ENCODE results near the gene G6PC3. TPM values are rescaled to one million over a fixed set of nuclear protein-coding genes. Genes with fewer than 3 reads are reported as not detected.
A peak's percentile ranks its signal among the peaks of the same experiment; 100 is the strongest.
"Not testable (repeated sequence)": the region's sequence is repeated elsewhere in the genome, so short reads cannot be mapped to it uniquely, and the experiment has no call there.

The G6PC3 gene
- total and polyA plus RNA-seq, 9 donors = 16.1 to 43.8 (median 37.0) TPM

- Histone ChIP-seq H3K4me3 (ENCODE audit: low read length) (no peak overlapping the region), H3K27ac (ENCODE audit: low read length) (no peak overlapping the region), H3K36me3 (ENCODE audit: control insufficient read depth, insufficient read depth, low read length) (peaks cover 51% of the 10 kb centered on the region), H3K9me3 (replicated peaks; ENCODE audit: control insufficient read depth, low read depth, low read length) (no peaks in the 10 kb centered on the region), H3K27me3 (ENCODE audit: control insufficient read depth, insufficient read depth, low read length) (no peaks in the 10 kb centered on the region), H3K4me1 (ENCODE audit: control insufficient read depth, insufficient read depth, low read length) (peaks cover 2% of the 10 kb centered on the region)
- DNase-seq = no peak
- 63% methylated on average over 1 of the region's 3 CpGs for WGBS (ENCODE audit: insufficient coverage)
Observed at GRCh38 chr17:44033861-44034408, 36.6 kb upstream of the G6PC3 start.

- H3K27ac ChIP-seq (ENCODE audit: low read length); H3K4me1 ChIP-seq (ENCODE audit: control insufficient read depth, insufficient read depth, low read length); H3K27me3 ChIP-seq (ENCODE audit: control insufficient read depth, insufficient read depth, low read length); H3K9me3 ChIP-seq (replicated peaks; ENCODE audit: control insufficient read depth, low read depth, low read length); DNase-seq; H3K4me3 ChIP-seq (ENCODE audit: low read length): not testable (repeated sequence)
- peaks cover 44% of the 10 kb centered on the region for H3K36me3 ChIP-seq (ENCODE audit: control insufficient read depth, insufficient read depth, low read length)
- WGBS (ENCODE audit: insufficient coverage) = no CpG with 5 or more reads among the region's 3 CpGs
Observed at GRCh38 chr17:44034688-44035087, 35.8 kb upstream of the G6PC3 start.

- Histone ChIP-seq H3K27ac (ENCODE audit: low read length) (no peak overlapping the region), H3K9me3 (replicated peaks; ENCODE audit: control insufficient read depth, low read depth, low read length) (no peaks in the 10 kb centered on the region), H3K36me3 (ENCODE audit: control insufficient read depth, insufficient read depth, low read length) (peaks cover 33% of the 10 kb centered on the region)
Observed at GRCh38 chr17:44037471-44037870, 33.1 kb upstream of the G6PC3 start.

GRCh38 chr17:44038604-44039011 lies 31.9 kb upstream of the G6PC3 start:
- no peak overlapping the region for H3K4me3 ChIP-seq (ENCODE audit: low read length)
- H3K36me3 ChIP-seq (ENCODE audit: control insufficient read depth, insufficient read depth, low read length) = peaks cover 34% of the 10 kb centered on the region
- WGBS (ENCODE audit: insufficient coverage) = 100% methylated on average over 1 of the region's 3 CpGs
- H3K27me3 ChIP-seq (ENCODE audit: control insufficient read depth, insufficient read depth, low read length) = no peaks in the 10 kb centered on the region
- no peaks in the 10 kb centered on the region for H3K9me3 ChIP-seq (replicated peaks; ENCODE audit: control insufficient read depth, low read depth, low read length)
- H3K27ac ChIP-seq (ENCODE audit: low read length) = no peak overlapping the region
- peaks cover 12% of the 10 kb centered on the region for H3K4me1 ChIP-seq (ENCODE audit: control insufficient read depth, insufficient read depth, low read length)
- peak; percentile 51 for DNase-seq

More at GRCh38 chr17:44037471-44037870, 33.1 kb upstream of the G6PC3 start:
- H3K4me1 ChIP-seq (ENCODE audit: control insufficient read depth, insufficient read depth, low read length) = peaks cover 12% of the 10 kb centered on the region
- WGBS (ENCODE audit: insufficient coverage) = no CpG with 5 or more reads among the region's 2 CpGs
- H3K4me3 ChIP-seq (ENCODE audit: low read length) = no peak overlapping the region
- H3K27me3 ChIP-seq (ENCODE audit: control insufficient read depth, insufficient read depth, low read length) = no peaks in the 10 kb centered on the region
- no peak for DNase-seq

GRCh38 chr17:44039829-44040635 lies 30.5 kb upstream of the G6PC3 start:
- peak; percentile 22 for DNase-seq
- no peaks in the 10 kb centered on the region for H3K9me3 ChIP-seq (replicated peaks; ENCODE audit: control insufficient read depth, low read depth, low read length)
- H3K4me3 ChIP-seq (ENCODE audit: low read length) = no peak overlapping the region
- peaks cover 27% of the 10 kb centered on the region for H3K36me3 ChIP-seq (ENCODE audit: control insufficient read depth, insufficient read depth, low read length)
- peak overlapping the region; percentile 2 for H3K27ac ChIP-seq (ENCODE audit: low read length)
- WGBS (ENCODE audit: insufficient coverage) = 83% methylated on average over 1 of the region's 6 CpGs
- peaks cover 12% of the 10 kb centered on the region for H3K4me1 ChIP-seq (ENCODE audit: control insufficient read depth, insufficient read depth, low read length)
- no peaks in the 10 kb centered on the region for H3K27me3 ChIP-seq (ENCODE audit: control insufficient read depth, insufficient read depth, low read length)

DNA sequence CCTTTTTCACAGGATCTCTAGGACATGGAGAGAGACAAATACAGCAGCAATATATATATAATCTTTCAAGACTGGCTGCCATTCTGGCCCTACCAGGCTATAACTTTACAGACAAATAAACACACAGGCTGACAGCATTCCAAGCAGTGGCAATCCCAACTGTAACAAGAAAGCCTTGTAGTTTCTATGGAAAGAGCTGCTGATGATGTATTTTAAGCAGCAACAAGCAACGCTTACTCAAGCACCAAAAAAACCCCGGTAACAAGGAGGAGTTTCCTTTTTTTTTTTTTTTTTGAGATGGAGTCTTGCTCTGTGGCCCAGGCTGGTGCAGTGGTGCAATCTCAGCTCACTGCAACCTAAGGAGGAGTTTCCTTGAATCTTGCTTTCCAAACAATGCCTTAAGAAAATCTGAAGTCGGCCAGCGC lies 27.3 kb upstream of the G6PC3 start:
- no peaks in the 10 kb centered on the region for H3K27me3 ChIP-seq (ENCODE audit: control insufficient read depth, insufficient read depth, low read length)
- no CpG with 5 or more reads among the region's 4 CpGs for WGBS (ENCODE audit: insufficient coverage)
- no peak overlapping the region for H3K27ac ChIP-seq (ENCODE audit: low read length)
- no peak overlapping the region for H3K4me3 ChIP-seq (ENCODE audit: low read length)
- H3K9me3 ChIP-seq (replicated peaks; ENCODE audit: control insufficient read depth, low read depth, low read length) = no peaks in the 10 kb centered on the region
- H3K36me3 ChIP-seq (ENCODE audit: control insufficient read depth, insufficient read depth, low read length) = peaks cover 16% of the 10 kb centered on the region
- peaks cover 12% of the 10 kb centered on the region for H3K4me1 ChIP-seq (ENCODE audit: control insufficient read depth, insufficient read depth, low read length)
- no peak for DNase-seq

DNA sequence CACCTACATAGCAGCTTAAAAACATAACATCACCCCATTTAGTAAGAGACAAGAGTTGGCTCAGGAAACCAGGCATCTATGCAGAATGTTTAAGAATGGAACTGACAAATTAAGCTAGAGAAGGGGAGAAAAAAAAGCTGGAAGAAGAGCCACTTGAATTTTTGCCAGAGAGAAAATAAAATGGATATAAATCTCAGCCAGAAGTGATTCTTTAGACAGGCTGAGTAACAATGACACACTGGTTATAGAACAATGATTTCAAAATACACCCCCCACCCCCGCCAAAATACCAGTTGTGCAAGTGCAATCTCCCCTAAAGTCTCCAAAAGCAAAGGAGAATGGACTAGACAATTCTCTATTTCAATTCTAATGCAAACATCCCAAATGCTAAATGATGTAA lies 26.5 kb upstream of the G6PC3 start:
- DNase-seq = no peak
- Histone ChIP-seq H3K36me3 (ENCODE audit: control insufficient read depth, insufficient read depth, low read length) (peaks cover 20% of the 10 kb centered on the region), H3K4me3 (ENCODE audit: low read length) (no peak overlapping the region), H3K27ac (ENCODE audit: low read length) (no peak overlapping the region), H3K9me3 (replicated peaks; ENCODE audit: control insufficient read depth, low read depth, low read length) (no peaks in the 10 kb centered on the region), H3K27me3 (ENCODE audit: control insufficient read depth, insufficient read depth, low read length) (no peaks in the 10 kb centered on the region), H3K4me1 (ENCODE audit: control insufficient read depth, insufficient read depth, low read length) (peaks cover 10% of the 10 kb centered on the region)
- no CpG with 5 or more reads among the region's 1 CpG for WGBS (ENCODE audit: insufficient coverage)

GRCh38 chr17:44045486-44045885 lies 25.0 kb upstream of the G6PC3 start:
- no CpG with 5 or more reads among the region's 4 CpGs for WGBS (ENCODE audit: insufficient coverage)
- Histone ChIP-seq H3K36me3 (ENCODE audit: control insufficient read depth, insufficient read depth, low read length) (peaks cover 29% of the 10 kb centered on the region), H3K4me3 (ENCODE audit: low read length) (no peak overlapping the region)

DNA sequence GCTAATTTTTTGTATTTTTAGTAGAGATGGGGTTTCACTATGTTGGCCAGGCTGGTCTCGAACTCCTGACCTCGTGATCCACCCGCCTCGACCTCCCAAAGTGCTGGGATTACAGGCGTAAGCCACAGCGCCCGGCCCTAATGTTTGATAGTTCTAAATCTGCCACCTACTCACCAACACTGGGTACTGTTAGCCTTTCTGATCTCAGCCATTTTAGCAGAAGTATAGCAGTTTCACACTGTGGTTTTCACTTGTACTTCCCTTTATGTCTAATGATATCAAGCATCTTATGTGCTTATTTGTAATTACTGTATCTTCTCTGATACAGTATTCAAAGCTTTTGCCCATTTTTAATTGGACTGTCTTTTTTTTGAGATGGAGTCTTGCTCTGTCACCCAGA lies 23.6 kb upstream of the G6PC3 start:
- Histone ChIP-seq H3K4me1 (ENCODE audit: control insufficient read depth, insufficient read depth, low read length) (peaks cover 13% of the 10 kb centered on the region), H3K36me3 (ENCODE audit: control insufficient read depth, insufficient read depth, low read length) (peaks cover 43% of the 10 kb centered on the region)
- WGBS (ENCODE audit: insufficient coverage) = 97% methylated on average over 6 of the region's 7 CpGs
- H3K4me3 ChIP-seq (ENCODE audit: low read length); H3K9me3 ChIP-seq (replicated peaks; ENCODE audit: control insufficient read depth, low read depth, low read length); H3K27me3 ChIP-seq (ENCODE audit: control insufficient read depth, insufficient read depth, low read length); DNase-seq; H3K27ac ChIP-seq (ENCODE audit: low read length): not testable (repeated sequence)

More at GRCh38 chr17:44045486-44045885, 25.0 kb upstream of the G6PC3 start:
- no peaks in the 10 kb centered on the region for H3K9me3 ChIP-seq (replicated peaks; ENCODE audit: control insufficient read depth, low read depth, low read length)
- DNase-seq = no peak
- no peak overlapping the region for H3K27ac ChIP-seq (ENCODE audit: low read length)
- H3K27me3 ChIP-seq (ENCODE audit: control insufficient read depth, insufficient read depth, low read length) = no peaks in the 10 kb centered on the region
- H3K4me1 ChIP-seq (ENCODE audit: control insufficient read depth, insufficient read depth, low read length) = peaks cover 14% of the 10 kb centered on the region

GRCh38 chr17:44049294-44050060 lies 21.1 kb upstream of the G6PC3 start:
- H3K27ac ChIP-seq (ENCODE audit: low read length) = peak overlapping the region; percentile 55
- H3K9me3 ChIP-seq (replicated peaks; ENCODE audit: control insufficient read depth, low read depth, low read length) = no peaks in the 10 kb centered on the region
- 82% methylated on average over 5 of the region's 9 CpGs for WGBS (ENCODE audit: insufficient coverage)
- peaks cover 52% of the 10 kb centered on the region for H3K36me3 ChIP-seq (ENCODE audit: control insufficient read depth, insufficient read depth, low read length)
- peak; percentile 83 for DNase-seq
- peaks cover 18% of the 10 kb centered on the region for H3K4me1 ChIP-seq (ENCODE audit: control insufficient read depth, insufficient read depth, low read length)
- no peaks in the 10 kb centered on the region for H3K27me3 ChIP-seq (ENCODE audit: control insufficient read depth, insufficient read depth, low read length)
- no peak overlapping the region for H3K4me3 ChIP-seq (ENCODE audit: low read length)
